ENCODE results near the gene PAPOLA. TPM values are rescaled to one million over a fixed set of nuclear protein-coding genes. Genes with fewer than 3 reads are reported as not detected.

The PAPOLA gene
- polyA plus RNA-seq, 2 of the 4 experiments (the other 2 are of a cell fraction), result 105 to 273 TPM

- Histone ChIP-seq H3K4me3 (no peak overlapping the region), H3K9me3 (no peaks in the 10 kb centered on the region), H3K4me1 (peaks cover 79% of the 10 kb centered on the region), H3K27ac (no peak overlapping the region; a peak in 1 of 6 replicates), H3K4me2 (peak overlapping the region; percentile 50; the same call in 1 of the 3 replicates)
- no peak for TF ChIP-seq NFE2L2 (conservative IDR thresholded peaks at IDR 0.05; ENCODE audit: low read length)
- no peak for TF ChIP-seq RARB (CRISPR knock-in tag; IDR thresholded peaks at IDR 0.05)
- no peak for TF ChIP-seq MYC (IDR thresholded peaks at IDR 0.05; ENCODE audit: borderline replicate concordance, low read length)
- no peak for TF ChIP-seq EP300 (IDR thresholded peaks at IDR 0.05)
- no peak for TF ChIP-seq BHLHE40 (IDR thresholded peaks at IDR 0.05; ENCODE audit: low read depth, low read length)
- no peak for TF ChIP-seq CHD2 (IDR thresholded peaks at IDR 0.05; ENCODE audit: low read length, partially characterized antibody)
- TF ChIP-seq RAD21 (conservative IDR thresholded peaks at IDR 0.05 in 1 of 2, IDR thresholded peaks at IDR 0.05 in 1 of 2), result no peak
- TF ChIP-seq CTCF (IDR thresholded peaks at IDR 0.05), result no peak
- TF ChIP-seq ZFP36 (IDR thresholded peaks at IDR 0.05; ENCODE audit: borderline replicate concordance, partially characterized antibody), result no peak
- TF ChIP-seq POLR2AphosphoS2 (conservative IDR thresholded peaks at IDR 0.05; ENCODE audit: low read length), result no peak
- TF ChIP-seq FOSB (CRISPR knock-in tag; IDR thresholded peaks at IDR 0.05), result no peak
- TF ChIP-seq JUNB (IDR thresholded peaks at IDR 0.05), result no peak
- no peak for TF ChIP-seq ESRRA (IDR thresholded peaks at IDR 0.05; ENCODE audit: borderline replicate concordance, low read length)
- TF ChIP-seq HMGXB4 (CRISPR knock-in tag; IDR thresholded peaks at IDR 0.05; ENCODE audit: borderline replicate concordance), result no peak
- DNase-seq (ENCODE audit: low read depth in 1 of 2, low spot score in 1 of 2) (no peak), FAIRE-seq (no peak), ATAC-seq (peak in 1 of 2 experiments; percentile 43; a peak in 3 of 6 replicates)
- 90% methylated on average over 5 of the region's 5 CpGs for WGBS (ENCODE audit: missing lambda C conversion rate)
- ChIA-PET CTCF (no interaction called here), POLR2A (no interaction called here)
Measured at GRCh38 chr14:96512602-96513397, 10.6 kb downstream of the PAPOLA start.

- no peak overlapping the region for H3K4me3 ChIP-seq
- ChIA-PET POLR2A (no interaction called here), CTCF (interaction anchor here (0.7 kb wide), 1 partner anchor 186 kb away, joined by 3 read pairs; no protein-coding TSS in a partner anchor)
- no peak for TF ChIP-seq RARB (CRISPR knock-in tag; IDR thresholded peaks at IDR 0.05)
- TF ChIP-seq ZC3H11A (IDR thresholded peaks at IDR 0.05), result no peak
- TF ChIP-seq HOXB5 (CRISPR knock-in tag; IDR thresholded peaks at IDR 0.05), result no peak
- TF ChIP-seq EHF (CRISPR knock-in tag; IDR thresholded peaks at IDR 0.05), result no peak
- TF ChIP-seq KDM1A (IDR thresholded peaks at IDR 0.05; ENCODE audit: low read depth), result no peak
- no peak for TF ChIP-seq HDAC2 (IDR thresholded peaks at IDR 0.05)
- TF ChIP-seq HOXB13 (CRISPR knock-in tag; IDR thresholded peaks at IDR 0.05; ENCODE audit: low read depth), result no peak
- TF ChIP-seq REST (IDR thresholded peaks at IDR 0.05), result no peak
- no peak for TF ChIP-seq NPAS2 (CRISPR knock-in tag; IDR thresholded peaks at IDR 0.05; ENCODE audit: borderline replicate concordance)
- TF ChIP-seq RAD21 (conservative IDR thresholded peaks at IDR 0.05 in 1 of 2, IDR thresholded peaks at IDR 0.05 in 1 of 2), result no peak
- no peak for TF ChIP-seq SREBF2 (IDR thresholded peaks at IDR 0.05)
- TF ChIP-seq HOXA7 (CRISPR knock-in tag; IDR thresholded peaks at IDR 0.05), result no peak
- no peak for TF ChIP-seq HES2 (IDR thresholded peaks at IDR 0.05)
- TF ChIP-seq JUNB (IDR thresholded peaks at IDR 0.05), result no peak
- no peak for TF ChIP-seq CHD4 (IDR thresholded peaks at IDR 0.05; ENCODE audit: borderline replicate concordance)
- TF ChIP-seq TFCP2L1 (CRISPR knock-in tag; IDR thresholded peaks at IDR 0.05), result no peak
- no peak for TF ChIP-seq HEYL (CRISPR knock-in tag; IDR thresholded peaks at IDR 0.05)
- H3K9me3 ChIP-seq, result no peaks in the 10 kb centered on the region
- FAIRE-seq (no peak), ATAC-seq (no peak), DNase-seq (ENCODE audit: low read depth in 1 of 2, low spot score in 1 of 2) (no peak)
- H3K27ac ChIP-seq, result no peak overlapping the region
- peaks cover 68% of the 10 kb centered on the region for H3K4me1 ChIP-seq
- H3K4me2 ChIP-seq, result peak overlapping the region; percentile 29
- WGBS (ENCODE audit: missing lambda C conversion rate), result 87% methylated on average over 3 of the region's 3 CpGs
Measured at GRCh38 chr14:96514694-96515093, 12.5 kb downstream of the PAPOLA start.
